Measurements from ENCODE around the gene ABCG4. TPM values are rescaled to one million over a fixed set of nuclear protein-coding genes. Genes with fewer than 3 reads are reported as not detected.

ABCG4 gene
- polyA plus RNA-seq, 1 donor from 2014 or later, result 1.5 TPM

DNA sequence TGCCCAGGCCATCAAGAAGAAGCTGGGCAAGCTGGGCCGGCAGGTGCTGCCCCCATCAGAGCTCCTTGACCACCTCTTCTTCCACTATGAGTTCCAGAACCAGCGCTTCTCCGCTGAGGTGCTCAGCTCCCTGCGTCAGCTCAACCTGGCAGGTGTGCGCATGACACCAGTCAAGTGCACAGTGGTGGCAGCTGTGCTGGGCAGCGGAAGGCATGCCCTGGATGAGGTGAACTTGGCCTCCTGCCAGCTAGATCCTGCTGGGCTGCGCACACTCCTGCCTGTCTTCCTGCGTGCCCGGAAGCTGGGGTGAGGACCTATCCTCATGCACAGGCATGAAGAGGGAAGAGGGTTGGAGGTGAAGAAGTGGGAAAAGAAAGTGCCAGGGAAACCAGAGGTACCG lies 31.1 kb downstream of the ABCG4 start:
- H3K9me3 ChIP-seq (ENCODE audit: low read length), result no peaks in the 10 kb centered on the region
- H3K27ac ChIP-seq (ENCODE audit: low read length), result no peak overlapping the region
- no peaks in the 10 kb centered on the region for H3K79me2 ChIP-seq (replicated peaks; ENCODE audit: insufficient read depth, low read length)
- H3K4me2 ChIP-seq (ENCODE audit: low read length), result no peak overlapping the region
- H4K20me1 ChIP-seq (ENCODE audit: insufficient read depth), result no peaks in the 10 kb centered on the region
- H3K4me3 ChIP-seq (ENCODE audit: low read length), result no peak overlapping the region
- H3K9ac ChIP-seq (ENCODE audit: low read length), result no peak overlapping the region
- no peaks in the 10 kb centered on the region for H3K27me3 ChIP-seq (ENCODE audit: insufficient read depth, low read depth, low read length)
- H3F3A ChIP-seq (ENCODE audit: insufficient read depth, low read length, poor library complexity, severe bottlenecking), result no peaks in the 10 kb centered on the region
- TF ChIP-seq EZH2 (IDR thresholded peaks at IDR 0.05; ENCODE audit: borderline replicate concordance, insufficient read depth, low read length, poor library complexity, severe bottlenecking), result no peak
- TF ChIP-seq EP300 (conservative IDR thresholded peaks at IDR 0.05; ENCODE audit: poor library complexity, severe bottlenecking), result no peak
- TF ChIP-seq SMC3 (conservative IDR thresholded peaks at IDR 0.05; ENCODE audit: poor library complexity), result no peak
- no peak for TF ChIP-seq POLR2AphosphoS5 (IDR thresholded peaks at IDR 0.05)
- no peak for TF ChIP-seq TAF1 (IDR thresholded peaks at IDR 0.05; ENCODE audit: low read depth)
- TF ChIP-seq RAD21 (conservative IDR thresholded peaks at IDR 0.05), result no peak
- TF ChIP-seq MXI1 (conservative IDR thresholded peaks at IDR 0.05; ENCODE audit: poor library complexity, severe bottlenecking), result no peak
- TF ChIP-seq REST (IDR thresholded peaks at IDR 0.05; ENCODE audit: borderline replicate concordance), result no peak
- TF ChIP-seq, protein P1, sequence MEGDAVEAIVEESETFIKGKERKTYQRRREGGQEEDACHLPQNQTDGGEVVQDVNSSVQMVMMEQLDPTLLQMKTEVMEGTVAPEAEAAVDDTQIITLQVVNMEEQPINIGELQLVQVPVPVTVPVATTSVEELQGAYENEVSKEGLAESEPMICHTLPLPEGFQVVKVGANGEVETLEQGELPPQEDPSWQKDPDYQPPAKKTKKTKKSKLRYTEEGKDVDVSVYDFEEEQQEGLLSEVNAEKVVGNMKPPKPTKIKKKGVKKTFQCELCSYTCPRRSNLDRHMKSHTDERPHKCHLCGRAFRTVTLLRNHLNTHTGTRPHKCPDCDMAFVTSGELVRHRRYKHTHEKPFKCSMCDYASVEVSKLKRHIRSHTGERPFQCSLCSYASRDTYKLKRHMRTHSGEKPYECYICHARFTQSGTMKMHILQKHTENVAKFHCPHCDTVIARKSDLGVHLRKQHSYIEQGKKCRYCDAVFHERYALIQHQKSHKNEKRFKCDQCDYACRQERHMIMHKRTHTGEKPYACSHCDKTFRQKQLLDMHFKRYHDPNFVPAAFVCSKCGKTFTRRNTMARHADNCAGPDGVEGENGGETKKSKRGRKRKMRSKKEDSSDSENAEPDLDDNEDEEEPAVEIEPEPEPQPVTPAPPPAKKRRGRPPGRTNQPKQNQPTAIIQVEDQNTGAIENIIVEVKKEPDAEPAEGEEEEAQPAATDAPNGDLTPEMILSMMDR (IDR thresholded peaks at IDR 0.05; ENCODE audit: poor library complexity, severe bottlenecking), result no peak
- H3K36me3 ChIP-seq (ENCODE audit: insufficient read depth, low read length), result no peaks in the 10 kb centered on the region
- no peaks in the 10 kb centered on the region for H3K9me2 ChIP-seq (ENCODE audit: insufficient read depth, low read length)
- H2AFZ ChIP-seq (ENCODE audit: low read depth, low read length), result no peak overlapping the region

DNA sequence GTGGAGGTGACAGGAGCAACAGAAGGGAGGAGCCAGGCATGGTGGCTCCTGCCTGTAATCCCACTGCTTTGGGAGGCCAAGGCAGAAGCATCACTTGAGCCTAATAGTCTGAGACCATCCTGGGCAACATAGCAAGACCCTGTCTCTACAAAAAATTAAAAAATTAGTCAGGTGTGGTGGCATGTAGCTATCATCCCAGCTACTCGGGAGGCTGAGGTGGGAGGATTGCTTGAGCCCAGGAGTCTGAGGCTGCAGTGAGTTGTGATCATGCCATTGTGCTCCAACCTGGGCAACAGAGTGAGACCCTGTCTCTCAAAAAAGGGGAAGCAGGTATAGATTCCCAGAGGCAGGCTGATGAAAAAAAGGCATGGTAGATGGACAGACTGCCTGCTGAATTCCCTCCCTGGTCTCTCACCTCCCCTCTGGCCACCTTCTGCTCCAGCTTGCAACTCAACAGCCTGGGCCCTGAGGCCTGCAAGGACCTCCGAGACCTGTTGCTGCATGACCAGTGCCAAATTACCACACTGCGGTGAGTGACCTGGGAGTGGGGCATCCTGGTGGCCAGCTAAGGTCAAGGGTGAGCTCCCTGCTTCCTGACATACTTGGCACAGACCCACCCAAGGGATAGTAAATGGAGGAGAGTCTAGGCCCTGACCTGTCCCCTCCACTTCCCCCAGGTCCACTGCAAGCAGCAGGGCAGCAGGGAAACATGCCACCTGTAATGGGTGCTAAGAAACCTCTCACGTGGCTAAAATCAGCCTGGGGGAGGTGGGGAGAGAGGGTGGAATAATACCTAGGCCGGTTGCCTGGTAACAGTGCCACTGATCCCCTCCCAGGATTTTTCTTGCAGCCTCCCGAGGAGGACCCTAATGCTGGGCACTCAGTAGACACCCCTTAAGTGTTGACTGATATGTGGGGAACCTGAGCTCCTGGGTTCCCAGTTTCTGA lies 32.2 kb downstream of the ABCG4 start:
- Histone ChIP-seq H3K9me2 (ENCODE audit: insufficient read depth, low read length) (no peaks in the 10 kb centered on the region), H3K36me3 (ENCODE audit: insufficient read depth, low read length) (no peaks in the 10 kb centered on the region), H3K79me2 (replicated peaks; ENCODE audit: insufficient read depth, low read length) (no peaks in the 10 kb centered on the region), H3K27ac (ENCODE audit: low read length) (no peak overlapping the region), H3K27me3 (ENCODE audit: insufficient read depth, low read depth, low read length) (no peaks in the 10 kb centered on the region), H3K4me2 (ENCODE audit: low read length) (no peak overlapping the region), H3K4me3 (ENCODE audit: low read length) (no peak overlapping the region), H4K20me1 (ENCODE audit: insufficient read depth) (no peaks in the 10 kb centered on the region), H3K9ac (ENCODE audit: low read length) (no peak overlapping the region), H2AFZ (ENCODE audit: low read depth, low read length) (no peak overlapping the region), H3F3A (ENCODE audit: insufficient read depth, low read length, poor library complexity, severe bottlenecking) (no peaks in the 10 kb centered on the region), H3K9me3 (ENCODE audit: low read length) (no peaks in the 10 kb centered on the region)
- TF ChIP-seq MXI1 (conservative IDR thresholded peaks at IDR 0.05; ENCODE audit: poor library complexity, severe bottlenecking) (no peak), RAD21 (conservative IDR thresholded peaks at IDR 0.05) (no peak)

Data from neural cell (in vitro differentiated cells).